Hepatocyte (in vitro differentiated cells): Measurements from ENCODE around the gene GLIS2.

ENCODE experiments used
- CTCF ChIP-seq: fragments of 200-600 bp; sonication (generic); IDR thresholded peaks from 2 replicates; pipeline ENCODE4 v1.5.1; 2016; ENCODE audit warnings: antibody characterized with exemption, mild to moderate bottlenecking; ENCODE audit not compliant: poor library complexity
- EZH2 ChIP-seq: fragments of 200-600 bp; sonication (generic); IDR thresholded peaks from 2 replicates; pipeline ENCODE4 v1.6.1; 2016; ENCODE audit warnings: antibody characterized with exemption, mild to moderate bottlenecking, borderline replicate concordance

- TF ChIP-seq CTCF: no peak
- TF ChIP-seq EZH2: no peak
Observed at GRCh38 chr16:4272114-4272956, 43.5 kb upstream of the GLIS2 start.
